Measurements from ENCODE around the gene MYO16. TPM values are rescaled to one million over a fixed set of nuclear protein-coding genes. Genes with fewer than 3 reads are reported as not detected.

Gene MYO16
- total RNA-seq, 2 experiments from 2014 or later, result not detected

DNA sequence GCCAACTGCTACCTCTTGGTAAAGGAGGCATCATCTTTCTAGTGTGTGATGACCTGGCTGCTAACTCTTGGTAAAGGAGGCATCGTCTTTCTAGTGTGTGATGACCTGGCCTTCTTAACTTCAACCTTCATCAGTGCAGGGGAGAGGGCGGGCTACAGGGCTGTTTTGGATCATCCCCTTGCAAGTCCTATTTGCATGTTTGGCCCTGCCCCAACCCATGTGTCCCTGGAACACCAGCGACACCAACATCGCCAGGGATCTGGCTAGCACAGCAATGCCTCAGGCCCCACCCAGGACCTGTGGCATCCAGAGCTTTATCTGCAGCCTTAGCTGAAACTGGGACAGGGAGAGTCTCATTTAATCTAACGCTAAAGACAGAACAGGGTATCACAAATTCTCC lies 492.4 kb downstream of the MYO16 start:
- Mint-ChIP-seq H3K4me1 (no peaks in the 10 kb centered on the region), H3K9me3 (no peaks in the 10 kb centered on the region), H3K4me3 (no peak overlapping the region), H3K27me3 (no peaks in the 10 kb centered on the region), H3K27ac (no peak overlapping the region), H3K36me3 (ENCODE audit: low read depth) (no peaks in the 10 kb centered on the region)
- POLR2A ChIA-PET, result no interaction called here
- DNase-seq, result no peak
- CTCF ChIA-PET, result no interaction called here

DNA sequence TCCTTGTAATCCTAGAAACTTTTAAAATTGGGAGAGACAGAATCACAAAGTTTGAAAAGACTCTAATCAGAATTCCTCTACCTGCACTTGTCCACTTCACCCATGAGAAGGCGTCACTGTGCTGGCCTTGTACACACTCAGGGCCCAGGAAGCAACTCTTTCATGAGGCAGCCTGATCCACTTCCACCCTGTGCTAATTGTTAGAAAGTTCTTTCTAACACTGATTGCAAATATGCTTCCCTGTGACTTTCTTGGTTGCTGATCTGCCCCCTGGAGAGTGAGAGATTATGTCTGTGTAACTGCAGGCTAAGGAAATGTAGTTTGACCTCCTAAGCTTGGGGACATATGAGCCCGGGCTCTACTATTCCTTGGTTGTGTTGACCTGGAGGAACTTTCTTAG lies 494.6 kb downstream of the MYO16 start:
- Mint-ChIP-seq H3K27ac (no peak overlapping the region), H3K4me1 (no peaks in the 10 kb centered on the region), H3K36me3 (ENCODE audit: low read depth) (no peaks in the 10 kb centered on the region), H3K9me3 (no peaks in the 10 kb centered on the region), H3K4me3 (no peak overlapping the region), H3K27me3 (no peaks in the 10 kb centered on the region)
- POLR2A ChIA-PET, result no interaction called here
- CTCF ChIA-PET, result no interaction called here
- no peak for DNase-seq

DNA sequence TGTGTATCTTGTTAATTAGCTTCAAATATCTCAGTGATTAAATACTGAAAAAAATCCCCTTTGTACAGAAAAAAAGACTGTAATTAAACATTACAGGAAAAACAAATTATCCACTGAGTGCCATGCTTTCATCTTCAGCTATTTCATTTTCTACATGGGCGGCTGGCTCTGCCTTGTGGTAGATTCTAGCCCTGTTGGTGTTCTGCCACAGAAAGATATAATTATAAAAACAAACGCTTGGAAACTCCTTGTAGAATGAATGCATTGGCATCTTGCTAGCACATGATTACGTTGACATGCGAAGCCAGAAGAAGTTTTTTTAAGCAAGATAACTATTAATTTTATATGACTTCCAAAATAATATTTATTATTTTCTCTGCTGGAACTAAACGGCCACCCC lies 496.8 kb downstream of the MYO16 start:
- no peaks in the 10 kb centered on the region for H3K36me3 Mint-ChIP-seq (ENCODE audit: low read depth)
- no peak for DNase-seq
- H3K4me3 Mint-ChIP-seq, result no peak overlapping the region
- H3K9me3 Mint-ChIP-seq, result no peaks in the 10 kb centered on the region
- H3K27ac Mint-ChIP-seq, result no peak overlapping the region
- POLR2A ChIA-PET, result no interaction called here
- CTCF ChIA-PET, result interaction anchor here (0.5 kb wide), 1 partner anchor 1267 kb away, joined by 3 read pairs; no protein-coding TSS in a partner anchor
- H3K27me3 Mint-ChIP-seq, result no peaks in the 10 kb centered on the region
- H3K4me1 Mint-ChIP-seq, result no peaks in the 10 kb centered on the region

DNA sequence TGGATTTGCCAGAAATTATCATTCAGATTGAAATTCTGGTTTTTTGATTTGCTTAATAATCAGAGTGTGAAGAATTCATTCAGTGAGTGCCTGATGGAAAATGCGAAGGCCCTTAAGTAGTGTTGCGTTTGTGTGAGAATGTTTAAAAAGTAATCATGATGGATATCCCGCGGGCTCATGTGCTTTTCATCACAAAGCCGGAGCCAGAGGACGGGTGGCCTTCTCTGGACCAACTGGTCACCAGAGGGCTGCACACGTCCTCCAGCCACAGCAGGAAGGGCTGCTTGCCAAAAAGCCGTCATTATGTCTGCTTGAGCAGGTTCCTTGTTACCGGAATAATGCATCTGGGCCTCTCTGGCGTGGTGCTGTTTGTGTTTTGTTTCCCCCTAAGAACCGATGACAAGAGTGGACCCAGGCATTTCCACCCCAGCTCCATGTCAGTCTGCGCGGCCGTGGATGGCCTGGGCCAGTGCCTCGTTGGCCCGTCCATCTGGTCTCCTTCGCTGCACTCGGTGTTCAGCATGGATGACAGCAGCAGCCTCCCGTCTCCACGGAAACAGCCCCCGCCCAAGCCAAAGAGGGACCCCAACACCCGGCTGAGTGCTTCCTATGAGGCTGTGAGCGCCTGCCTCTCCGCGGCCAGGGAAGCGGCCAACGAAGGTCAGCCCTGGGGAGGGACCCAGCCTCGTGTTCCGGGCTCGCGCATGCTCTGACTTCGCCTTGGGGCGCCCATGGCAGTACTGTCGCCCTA lies 497.7 kb downstream of the MYO16 start:
- Mint-ChIP-seq H3K4me1 (peaks cover 2% of the 10 kb centered on the region), H3K27ac (no peak overlapping the region), H3K36me3 (ENCODE audit: low read depth) (no peaks in the 10 kb centered on the region), H3K4me3 (no peak overlapping the region), H3K9me3 (no peaks in the 10 kb centered on the region), H3K27me3 (no peaks in the 10 kb centered on the region)
- no peak for DNase-seq
- POLR2A ChIA-PET, result no interaction called here
- CTCF ChIA-PET, result no interaction called here

DNA sequence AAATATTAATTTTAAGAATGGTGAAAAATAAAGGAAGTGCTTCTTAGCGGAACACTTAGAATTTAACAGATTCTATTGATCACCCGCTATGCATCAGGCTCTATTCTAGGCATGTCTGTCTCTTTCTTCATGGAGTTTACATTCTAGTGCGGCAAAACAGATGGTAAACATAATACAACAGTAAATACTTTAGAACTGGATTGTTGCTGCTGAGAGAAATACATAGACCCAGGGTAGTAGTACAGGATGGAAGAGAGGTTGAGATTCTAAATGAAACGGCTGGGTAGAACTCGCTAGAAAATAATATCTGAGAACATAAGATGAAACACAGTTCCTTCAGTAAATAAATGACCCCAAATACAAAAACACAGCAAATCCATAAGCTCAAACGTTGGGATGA lies 498.7 kb downstream of the MYO16 start:
- H3K4me1 Mint-ChIP-seq, result peaks cover 2% of the 10 kb centered on the region
- H3K36me3 Mint-ChIP-seq (ENCODE audit: low read depth), result no peaks in the 10 kb centered on the region
- H3K27ac Mint-ChIP-seq, result no peak overlapping the region
- no peak for DNase-seq
- H3K9me3 Mint-ChIP-seq, result no peaks in the 10 kb centered on the region
- no peaks in the 10 kb centered on the region for H3K27me3 Mint-ChIP-seq
- CTCF ChIA-PET, result no interaction called here
- no peak overlapping the region for H3K4me3 Mint-ChIP-seq
- POLR2A ChIA-PET, result no interaction called here

DNA sequence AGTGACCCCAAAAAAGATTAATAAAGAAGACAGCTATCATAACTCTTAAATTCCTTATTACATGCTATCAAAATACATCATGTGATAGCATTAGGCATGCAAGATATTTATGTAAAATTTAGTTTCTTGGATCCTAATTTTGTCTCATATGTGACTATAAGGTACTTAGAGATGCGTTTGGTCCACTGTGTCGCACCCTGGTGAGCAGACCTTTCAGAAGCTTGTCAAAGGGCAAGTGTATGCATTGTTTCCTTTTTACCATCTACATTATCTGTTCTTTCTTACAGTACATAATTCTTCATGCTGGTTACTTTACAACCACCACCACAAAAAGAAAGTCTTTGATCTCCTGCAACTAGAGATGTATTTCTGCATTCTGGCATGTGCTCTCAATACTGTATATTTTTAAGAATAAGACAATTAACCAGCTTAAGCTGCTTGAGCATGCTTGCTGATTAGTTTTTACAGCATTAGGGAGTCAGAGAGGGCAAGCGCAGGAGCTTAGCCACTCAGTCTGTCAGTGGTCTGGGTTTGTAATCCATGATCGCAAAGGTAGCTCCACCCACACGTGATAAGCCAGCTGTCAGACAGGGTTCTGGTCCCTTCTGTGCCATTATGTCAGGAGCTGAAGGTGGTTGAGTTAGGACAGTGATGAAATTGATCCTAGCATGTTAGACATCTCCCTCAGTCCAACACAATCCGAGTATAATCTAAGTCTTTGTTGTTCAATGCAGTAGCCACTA lies 500.9 kb downstream of the MYO16 start:
- DNase-seq, result no peak
- Mint-ChIP-seq H3K27ac (no peak overlapping the region), H3K9me3 (no peaks in the 10 kb centered on the region), H3K4me3 (no peak overlapping the region), H3K36me3 (ENCODE audit: low read depth) (no peaks in the 10 kb centered on the region), H3K27me3 (no peaks in the 10 kb centered on the region), H3K4me1 (peaks cover 2% of the 10 kb centered on the region)
- CTCF ChIA-PET, result no interaction called here
- POLR2A ChIA-PET, result no interaction called here

DNA sequence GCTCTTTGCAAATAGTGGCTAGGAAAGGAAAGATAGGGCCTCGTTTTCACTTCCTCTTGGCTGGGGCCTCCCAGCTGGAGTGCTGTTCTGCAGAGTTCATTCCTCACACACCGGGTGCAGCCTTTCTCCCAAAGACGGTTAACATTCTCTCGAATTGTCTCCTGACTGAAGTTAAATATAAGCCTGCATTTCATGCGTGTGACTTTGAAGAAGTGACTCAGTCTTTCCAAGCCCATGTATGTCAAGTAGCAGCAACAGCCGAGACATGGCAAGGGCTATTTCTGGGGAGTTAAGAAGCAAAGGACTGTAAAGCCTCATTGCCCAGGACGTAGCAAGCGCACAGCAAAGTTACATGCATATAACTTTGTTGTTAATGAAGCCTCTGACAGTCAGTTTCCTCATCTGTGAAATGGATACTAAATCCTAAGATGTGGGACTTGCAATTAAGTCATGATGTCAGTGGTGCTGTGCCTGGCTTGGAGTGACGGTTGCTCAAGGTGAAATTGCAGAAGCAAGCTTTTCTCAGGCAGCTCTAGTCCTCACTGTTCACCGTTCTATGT lies 502.4 kb downstream of the MYO16 start:
- ChIA-PET CTCF (no interaction called here), POLR2A (no interaction called here)
- no peak overlapping the region for H3K27ac Mint-ChIP-seq
- H3K9me3 Mint-ChIP-seq, result no peaks in the 10 kb centered on the region
- H3K4me3 Mint-ChIP-seq, result no peak overlapping the region
- H3K27me3 Mint-ChIP-seq, result no peaks in the 10 kb centered on the region
- peaks cover 2% of the 10 kb centered on the region for H3K4me1 Mint-ChIP-seq
- H3K36me3 Mint-ChIP-seq (ENCODE audit: low read depth), result no peaks in the 10 kb centered on the region
- DNase-seq, result no peak

DNA sequence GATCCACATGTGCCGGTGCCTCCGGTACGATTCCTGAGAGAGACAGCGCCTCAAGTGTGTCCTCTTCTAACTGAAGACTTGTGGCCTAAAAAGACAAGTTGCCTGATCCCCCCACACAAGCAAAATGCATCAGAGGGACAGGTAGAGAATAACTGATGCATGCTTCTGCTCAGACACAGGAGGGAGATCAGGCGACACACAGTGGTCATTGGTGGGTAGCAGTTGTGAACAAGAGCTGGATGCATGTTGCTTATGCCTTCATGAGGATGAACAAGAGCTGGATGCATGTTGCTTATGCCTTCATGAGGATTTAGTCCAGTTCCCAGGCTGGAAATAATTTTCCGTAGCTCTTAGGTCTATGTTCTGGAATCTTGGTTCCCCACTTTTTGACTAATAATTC lies 505.6 kb downstream of the MYO16 start:
- Mint-ChIP-seq H3K4me1 (peaks cover 2% of the 10 kb centered on the region), H3K27me3 (peaks cover 2% of the 10 kb centered on the region), H3K9me3 (peaks cover 4% of the 10 kb centered on the region), H3K36me3 (ENCODE audit: low read depth) (no peaks in the 10 kb centered on the region), H3K4me3 (no peak overlapping the region), H3K27ac (no peak overlapping the region)
- CTCF ChIA-PET, result no interaction called here
- DNase-seq, result no peak
- POLR2A ChIA-PET, result no interaction called here

DNA sequence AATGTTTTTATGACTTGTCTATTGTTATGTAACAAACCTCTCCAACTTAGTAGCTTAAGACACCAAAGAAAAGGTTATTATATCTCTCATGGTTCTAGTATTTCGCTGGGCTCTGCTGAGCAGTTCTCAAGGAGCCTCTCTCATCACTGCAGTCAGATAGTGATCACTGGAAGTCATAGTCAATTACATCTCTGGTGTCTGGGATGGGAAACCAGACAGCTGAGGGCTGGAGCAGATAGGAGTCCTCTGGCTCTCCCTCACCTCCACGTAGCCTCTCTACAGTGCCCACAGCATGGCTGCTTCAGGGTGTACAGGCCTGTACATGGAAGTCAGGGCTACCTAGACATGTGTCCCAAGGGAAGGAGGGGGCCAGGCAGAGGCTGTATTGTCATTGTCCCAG lies 507.5 kb downstream of the MYO16 start:
- Mint-ChIP-seq H3K4me1 (no peaks in the 10 kb centered on the region), H3K27ac (no peak overlapping the region), H3K9me3 (peaks cover 4% of the 10 kb centered on the region), H3K36me3 (ENCODE audit: low read depth) (no peaks in the 10 kb centered on the region), H3K4me3 (no peak overlapping the region), H3K27me3 (peaks cover 7% of the 10 kb centered on the region)
- ChIA-PET POLR2A (no interaction called here), CTCF (no interaction called here)
- no peak for DNase-seq

DNA sequence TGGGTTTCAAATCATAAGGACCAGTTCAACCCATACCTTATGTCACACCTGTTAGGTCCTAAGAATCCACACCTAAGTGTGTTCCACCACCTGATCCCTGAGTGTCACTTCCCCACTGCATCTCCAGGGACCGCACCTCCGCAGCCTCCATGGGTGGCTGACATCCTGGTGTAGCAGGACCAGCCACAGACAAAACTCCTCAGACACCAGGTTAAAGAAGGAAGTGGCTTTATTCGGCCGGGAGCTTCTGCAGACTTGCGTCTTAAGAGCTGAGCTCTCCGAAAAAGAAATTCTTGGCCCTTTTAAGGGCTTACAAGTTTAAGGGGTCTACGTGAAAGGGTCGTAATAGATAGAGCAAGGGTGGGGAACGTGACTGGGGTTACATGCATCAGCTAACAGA lies 509.9 kb downstream of the MYO16 start:
- no peaks in the 10 kb centered on the region for H3K4me1 Mint-ChIP-seq
- H3K4me3 Mint-ChIP-seq, result no peak overlapping the region
- ChIA-PET POLR2A (no interaction called here), CTCF (no interaction called here)
- H3K36me3 Mint-ChIP-seq (ENCODE audit: low read depth), result no peaks in the 10 kb centered on the region
- H3K9me3 Mint-ChIP-seq, result peaks cover 4% of the 10 kb centered on the region
- no peak overlapping the region for H3K27ac Mint-ChIP-seq
- DNase-seq, result no peak
- H3K27me3 Mint-ChIP-seq, result peaks cover 13% of the 10 kb centered on the region

DNA sequence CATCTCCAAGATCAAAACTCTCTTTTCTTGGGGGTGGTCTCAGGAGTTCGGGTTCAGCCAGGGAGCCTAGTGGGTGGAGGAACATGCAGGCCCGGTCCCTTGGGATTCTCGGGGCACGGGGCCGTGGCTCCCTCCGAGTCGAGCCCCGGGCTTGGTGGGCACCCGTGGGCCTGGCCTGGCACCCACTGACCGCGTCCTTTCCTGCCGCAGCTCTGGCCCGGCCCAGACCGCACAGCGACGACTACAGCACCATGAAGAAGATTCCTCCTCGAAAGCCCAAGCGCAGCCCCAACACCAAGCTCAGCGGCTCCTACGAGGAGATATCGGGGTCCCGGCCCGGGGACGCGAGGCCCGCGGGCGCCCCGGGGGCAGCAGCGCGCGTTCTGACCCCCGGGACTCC lies 510.6 kb downstream of the MYO16 start:
- H3K4me3 Mint-ChIP-seq, result no peak overlapping the region
- peaks cover 13% of the 10 kb centered on the region for H3K27me3 Mint-ChIP-seq
- ChIA-PET POLR2A (no interaction called here), CTCF (no interaction called here)
- H3K36me3 Mint-ChIP-seq (ENCODE audit: low read depth), result no peaks in the 10 kb centered on the region
- H3K9me3 Mint-ChIP-seq, result peaks cover 4% of the 10 kb centered on the region
- DNase-seq, result no peak
- no peaks in the 10 kb centered on the region for H3K4me1 Mint-ChIP-seq
- no peak overlapping the region for H3K27ac Mint-ChIP-seq

DNA sequence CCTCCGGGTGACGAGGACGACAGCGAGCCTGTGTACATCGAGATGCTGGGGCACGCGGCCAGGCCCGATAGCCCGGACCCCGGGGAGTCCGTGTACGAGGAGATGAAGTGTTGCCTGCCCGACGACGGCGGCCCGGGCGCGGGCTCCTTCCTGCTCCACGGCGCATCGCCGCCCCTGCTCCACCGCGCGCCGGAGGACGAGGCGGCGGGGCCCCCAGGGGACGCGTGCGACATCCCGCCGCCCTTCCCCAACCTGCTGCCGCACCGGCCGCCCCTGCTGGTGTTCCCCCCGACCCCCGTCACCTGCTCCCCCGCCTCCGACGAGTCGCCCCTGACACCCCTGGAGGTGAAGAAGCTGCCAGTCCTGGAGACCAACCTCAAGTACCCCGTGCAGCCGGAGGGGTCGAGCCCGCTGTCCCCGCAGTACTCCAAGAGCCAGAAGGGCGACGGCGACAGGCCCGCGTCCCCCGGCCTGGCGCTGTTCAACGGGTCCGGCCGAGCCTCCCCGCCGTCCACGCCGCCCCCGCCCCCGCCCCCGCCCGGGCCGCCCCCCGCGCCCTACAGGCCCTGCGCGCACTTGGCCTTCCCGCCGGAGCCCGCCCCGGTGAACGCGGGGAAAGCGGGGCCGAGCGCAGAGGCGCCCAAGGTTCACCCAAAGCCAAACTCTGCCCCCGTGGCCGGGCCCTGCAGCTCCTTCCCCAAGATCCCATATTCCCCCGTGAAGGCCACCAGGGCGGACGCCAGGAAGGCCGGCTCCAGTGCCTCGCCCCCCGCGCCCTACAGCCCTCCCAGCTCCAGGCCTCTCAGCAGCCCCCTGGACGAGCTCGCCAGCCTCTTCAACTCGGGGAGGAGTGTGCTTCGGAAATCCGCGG lies 511.3 kb downstream of the MYO16 start:
- peaks cover 4% of the 10 kb centered on the region for H3K9me3 Mint-ChIP-seq
- H3K27me3 Mint-ChIP-seq, result peaks cover 13% of the 10 kb centered on the region
- no peaks in the 10 kb centered on the region for H3K4me1 Mint-ChIP-seq
- H3K27ac Mint-ChIP-seq, result no peak overlapping the region
- no peak for DNase-seq
- no peaks in the 10 kb centered on the region for H3K36me3 Mint-ChIP-seq (ENCODE audit: low read depth)
- POLR2A ChIA-PET, result no interaction called here
- CTCF ChIA-PET, result no interaction called here
- no peak overlapping the region for H3K4me3 Mint-ChIP-seq

DNA sequence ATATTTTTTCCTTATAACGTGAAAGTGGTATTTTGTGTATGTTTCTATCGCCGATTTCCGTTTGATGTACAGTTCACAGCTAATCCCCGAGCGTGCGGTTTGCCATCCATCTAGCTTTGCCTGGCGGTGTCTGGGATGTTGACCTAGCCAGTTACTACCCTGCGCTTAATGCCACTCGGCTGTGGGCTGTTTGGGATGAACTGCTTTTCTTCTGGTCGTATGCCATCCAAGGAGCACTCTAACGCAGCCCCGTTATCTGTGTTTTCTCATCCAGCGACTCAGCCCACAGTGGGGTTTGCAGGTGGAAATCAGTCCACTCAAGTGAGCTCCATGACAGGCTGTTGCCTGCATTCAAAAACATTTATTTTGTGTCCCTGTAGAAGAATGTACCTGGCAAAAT lies 512.3 kb downstream of the MYO16 start:
- POLR2A ChIA-PET, result no interaction called here
- CTCF ChIA-PET, result no interaction called here
- Mint-ChIP-seq H3K4me3 (no peak overlapping the region), H3K4me1 (no peaks in the 10 kb centered on the region), H3K27me3 (peaks cover 13% of the 10 kb centered on the region), H3K9me3 (peaks cover 4% of the 10 kb centered on the region), H3K36me3 (ENCODE audit: low read depth) (no peaks in the 10 kb centered on the region), H3K27ac (no peak overlapping the region)
- no peak for DNase-seq
